ENCODE data around the gene ACP2.
A peak's percentile ranks its signal among the peaks of the same experiment; 100 is the strongest.

Gene ACP2

GRCh38 chr11:47268448-47269001 lies 19.9 kb upstream of the ACP2 start:
- no peak for DNase-seq (ENCODE audit: low spot score)

GRCh38 chr11:47267876-47268275 lies 19.3 kb upstream of the ACP2 start:
- no peak for DNase-seq (ENCODE audit: low spot score)

- no peak for DNase-seq (ENCODE audit: low spot score)
Measured at GRCh38 chr11:47264521-47264920, 15.9 kb upstream of the ACP2 start.

- no peak for DNase-seq (ENCODE audit: low spot score)
Measured at GRCh38 chr11:47264119-47264518, 15.5 kb upstream of the ACP2 start.

- DNase-seq (ENCODE audit: low spot score) = no peak
Measured at GRCh38 chr11:47261291-47261800, 12.7 kb upstream of the ACP2 start.

GRCh38 chr11:47260366-47260765 lies 11.8 kb upstream of the ACP2 start:
- no peak for DNase-seq (ENCODE audit: low spot score)

GRCh38 chr11:47259232-47259977 lies 10.8 kb upstream of the ACP2 start:
- peak; percentile 26 for DNase-seq (ENCODE audit: low spot score)

GRCh38 chr11:47258317-47258902 lies 9.8 kb upstream of the ACP2 start:
- DNase-seq (ENCODE audit: low spot score) = no peak

- DNase-seq (ENCODE audit: low spot score) = no peak
Measured at GRCh38 chr11:47257517-47258316, 9.1 kb upstream of the ACP2 start, which contains the start of gene NR1H3. Gene NR1H3, plus strand, starts transcription at chr11:47257996. Its CDS starts 1,221 bp downstream, at chr11:47259217.

- DNase-seq (ENCODE audit: low spot score) = no peak
Measured at GRCh38 chr11:47257177-47257516, 8.5 kb upstream of the ACP2 start.

- no peak for DNase-seq (ENCODE audit: low spot score)
Measured at GRCh38 chr11:47256374-47256773, 7.8 kb upstream of the ACP2 start.

GRCh38 chr11:47254386-47254785 lies 5.8 kb upstream of the ACP2 start:
- no peak for DNase-seq (ENCODE audit: low spot score)

GRCh38 chr11:47253660-47254059 lies 5.0 kb upstream of the ACP2 start:
- no peak for DNase-seq (ENCODE audit: low spot score)

- no peak for DNase-seq (ENCODE audit: low spot score)
Measured at GRCh38 chr11:47251751-47252150, 3.1 kb upstream of the ACP2 start.

- no peak for DNase-seq (ENCODE audit: low spot score)
Measured at GRCh38 chr11:47249378-47249715, 733 bp upstream of the ACP2 start.

- DNase-seq (ENCODE audit: low spot score) = no peak
Measured at GRCh38 chr11:47248304-47248663, 330 bp downstream of the ACP2 start.

- DNase-seq (ENCODE audit: low spot score) = no peak
Measured at GRCh38 chr11:47247502-47247901, 1.1 kb downstream of the ACP2 start.

GRCh38 chr11:47245611-47246357 lies 2.8 kb downstream of the ACP2 start:
- no peak for DNase-seq (ENCODE audit: low spot score)

GRCh38 chr11:47244448-47245350 lies 3.9 kb downstream of the ACP2 start:
- DNase-seq (ENCODE audit: low spot score) = no peak

GRCh38 chr11:47243454-47243853 lies 5.2 kb downstream of the ACP2 start:
- DNase-seq (ENCODE audit: low spot score) = no peak

- DNase-seq (ENCODE audit: low spot score) = no peak
Measured at GRCh38 chr11:47242596-47243192, 5.9 kb downstream of the ACP2 start.
